Ovary (tissue), 3 donors: ENCODE results near the gene PRR16.

Experiments
- EP300 ChIP-seq: sonication (generic); formaldehyde crosslinking; IDR thresholded peaks from one replicate; pipeline ENCODE4 v1.6.1; 2017; ENCODE audit warnings: antibody characterized with exemption
- TF ChIP-seq, protein P1 (sequence below), 3 donors: fragments of 450-650 bp in 2 of 3; fragments of 200-600 bp in 1 of 3; IDR thresholded peaks; one replicate each; pipeline versions ENCODE4 v1.5.1 to v1.8.0; 2016 to 2022; ENCODE audit warnings: antibody characterized with exemption in 3 of 3, mild to moderate bottlenecking in 1 of 3
- donor health status: DM: no; HTN: no; CAD: no.

DNA sequence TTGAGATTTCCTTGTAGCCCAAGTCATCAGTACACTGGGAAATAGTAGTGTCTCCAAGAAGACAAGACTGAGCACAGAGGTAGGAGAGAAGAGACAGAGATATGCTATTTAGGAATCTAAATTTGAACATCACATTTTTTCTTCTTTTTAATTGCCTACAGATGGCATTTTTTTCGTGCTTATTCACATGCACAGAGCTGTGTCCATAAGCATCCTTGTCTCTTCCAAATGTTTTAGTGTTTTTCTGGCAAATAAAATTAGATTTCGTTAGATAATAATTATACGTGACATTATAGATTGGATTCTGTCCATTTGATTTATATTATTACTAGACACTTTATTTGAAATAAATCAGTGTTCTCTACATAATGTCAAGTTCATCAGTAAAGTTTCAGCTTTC lies 80.9 kb downstream of the PRR16 start:
- TF ChIP-seq, protein P1, sequence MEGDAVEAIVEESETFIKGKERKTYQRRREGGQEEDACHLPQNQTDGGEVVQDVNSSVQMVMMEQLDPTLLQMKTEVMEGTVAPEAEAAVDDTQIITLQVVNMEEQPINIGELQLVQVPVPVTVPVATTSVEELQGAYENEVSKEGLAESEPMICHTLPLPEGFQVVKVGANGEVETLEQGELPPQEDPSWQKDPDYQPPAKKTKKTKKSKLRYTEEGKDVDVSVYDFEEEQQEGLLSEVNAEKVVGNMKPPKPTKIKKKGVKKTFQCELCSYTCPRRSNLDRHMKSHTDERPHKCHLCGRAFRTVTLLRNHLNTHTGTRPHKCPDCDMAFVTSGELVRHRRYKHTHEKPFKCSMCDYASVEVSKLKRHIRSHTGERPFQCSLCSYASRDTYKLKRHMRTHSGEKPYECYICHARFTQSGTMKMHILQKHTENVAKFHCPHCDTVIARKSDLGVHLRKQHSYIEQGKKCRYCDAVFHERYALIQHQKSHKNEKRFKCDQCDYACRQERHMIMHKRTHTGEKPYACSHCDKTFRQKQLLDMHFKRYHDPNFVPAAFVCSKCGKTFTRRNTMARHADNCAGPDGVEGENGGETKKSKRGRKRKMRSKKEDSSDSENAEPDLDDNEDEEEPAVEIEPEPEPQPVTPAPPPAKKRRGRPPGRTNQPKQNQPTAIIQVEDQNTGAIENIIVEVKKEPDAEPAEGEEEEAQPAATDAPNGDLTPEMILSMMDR (IDR thresholded peaks at IDR 0.05): no peak
- TF ChIP-seq EP300: no peak
